ENCODE data around the gene MPZL1.

DNA sequence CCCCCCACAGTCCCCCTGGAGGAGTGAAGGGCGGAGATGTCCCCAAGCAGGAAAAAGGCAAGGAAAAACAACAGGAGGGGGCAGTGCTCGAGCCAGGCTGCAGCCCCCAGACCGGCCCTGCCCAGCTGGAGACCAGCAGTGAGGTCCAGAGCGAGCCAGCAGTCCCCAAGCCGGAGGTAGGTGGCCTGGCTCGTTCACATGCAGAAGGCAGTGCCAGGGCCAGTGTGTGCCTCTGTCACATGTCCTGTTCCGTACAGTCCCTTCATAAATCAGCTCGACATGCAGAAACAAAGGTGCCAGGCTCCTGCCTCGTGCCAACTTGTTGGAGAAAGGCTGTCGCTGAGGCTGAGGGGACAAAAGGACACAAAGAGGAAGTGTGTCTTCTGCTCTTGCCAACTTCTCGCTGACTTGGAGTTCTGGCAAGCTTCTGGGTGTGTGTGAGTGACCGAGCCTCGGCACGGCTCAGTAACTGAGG is 24.1 kb upstream of the MPZL1 start:
- TF ChIP-seq EGR1 (IDR thresholded peaks at IDR 0.05; ENCODE audit: low read depth): no peak
- TF ChIP-seq YY1 (IDR thresholded peaks at IDR 0.05; ENCODE audit: extremely low read depth, insufficient replicate concordance, low read depth, low read length): no peak
- TF ChIP-seq, protein P1, sequence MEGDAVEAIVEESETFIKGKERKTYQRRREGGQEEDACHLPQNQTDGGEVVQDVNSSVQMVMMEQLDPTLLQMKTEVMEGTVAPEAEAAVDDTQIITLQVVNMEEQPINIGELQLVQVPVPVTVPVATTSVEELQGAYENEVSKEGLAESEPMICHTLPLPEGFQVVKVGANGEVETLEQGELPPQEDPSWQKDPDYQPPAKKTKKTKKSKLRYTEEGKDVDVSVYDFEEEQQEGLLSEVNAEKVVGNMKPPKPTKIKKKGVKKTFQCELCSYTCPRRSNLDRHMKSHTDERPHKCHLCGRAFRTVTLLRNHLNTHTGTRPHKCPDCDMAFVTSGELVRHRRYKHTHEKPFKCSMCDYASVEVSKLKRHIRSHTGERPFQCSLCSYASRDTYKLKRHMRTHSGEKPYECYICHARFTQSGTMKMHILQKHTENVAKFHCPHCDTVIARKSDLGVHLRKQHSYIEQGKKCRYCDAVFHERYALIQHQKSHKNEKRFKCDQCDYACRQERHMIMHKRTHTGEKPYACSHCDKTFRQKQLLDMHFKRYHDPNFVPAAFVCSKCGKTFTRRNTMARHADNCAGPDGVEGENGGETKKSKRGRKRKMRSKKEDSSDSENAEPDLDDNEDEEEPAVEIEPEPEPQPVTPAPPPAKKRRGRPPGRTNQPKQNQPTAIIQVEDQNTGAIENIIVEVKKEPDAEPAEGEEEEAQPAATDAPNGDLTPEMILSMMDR (IDR thresholded peaks at IDR 0.05 in 2 of 3, conservative IDR thresholded peaks at IDR 0.05 in 1 of 3; ENCODE audit: borderline replicate concordance in 1 of 3, insufficient read depth in 1 of 3, low read depth in 2 of 3, low read length in 2 of 3): no peak
- TF ChIP-seq, protein P2, sequence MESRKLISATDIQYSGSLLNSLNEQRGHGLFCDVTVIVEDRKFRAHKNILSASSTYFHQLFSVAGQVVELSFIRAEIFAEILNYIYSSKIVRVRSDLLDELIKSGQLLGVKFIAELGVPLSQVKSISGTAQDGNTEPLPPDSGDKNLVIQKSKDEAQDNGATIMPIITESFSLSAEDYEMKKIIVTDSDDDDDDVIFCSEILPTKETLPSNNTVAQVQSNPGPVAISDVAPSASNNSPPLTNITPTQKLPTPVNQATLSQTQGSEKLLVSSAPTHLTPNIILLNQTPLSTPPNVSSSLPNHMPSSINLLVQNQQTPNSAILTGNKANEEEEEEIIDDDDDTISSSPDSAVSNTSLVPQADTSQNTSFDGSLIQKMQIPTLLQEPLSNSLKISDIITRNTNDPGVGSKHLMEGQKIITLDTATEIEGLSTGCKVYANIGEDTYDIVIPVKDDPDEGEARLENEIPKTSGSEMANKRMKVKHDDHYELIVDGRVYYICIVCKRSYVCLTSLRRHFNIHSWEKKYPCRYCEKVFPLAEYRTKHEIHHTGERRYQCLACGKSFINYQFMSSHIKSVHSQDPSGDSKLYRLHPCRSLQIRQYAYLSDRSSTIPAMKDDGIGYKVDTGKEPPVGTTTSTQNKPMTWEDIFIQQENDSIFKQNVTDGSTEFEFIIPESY (IDR thresholded peaks at IDR 0.05; ENCODE audit: extremely low read depth, insufficient replicate concordance, low read length): no peak
